Upper lobe of left lung (tissue), 4 donors: ENCODE measurements around the gene SNTG2.

Source experiments
- EP300 ChIP-seq, 4 donors: sonication (generic); formaldehyde crosslinking; IDR thresholded peaks; one replicate each; pipeline ENCODE4 v1.5.1; 2017; ENCODE audit warnings: antibody characterized with exemption in 4 of 4, control low read depth in 2 of 4
- POLR2A ChIP-seq, 4 donors: fragments of 450-650 bp; IDR thresholded peaks; one replicate each; pipeline ENCODE4 v1.5.1; 2016 to 2017; ENCODE audit warnings: antibody characterized with exemption in 4 of 4, mild to moderate bottlenecking in 2 of 4
- POLR2AphosphoS5 ChIP-seq, 2 donors: sonication (generic); formaldehyde crosslinking; IDR thresholded peaks; one replicate each; pipeline ENCODE4 v1.5.1; 2017; ENCODE audit warnings: antibody characterized with exemption in 2 of 2
- TF ChIP-seq, protein P1 (sequence below), 6 experiments: fragments of 450-650 bp in 4 of 6; fragments of 200-600 bp in 2 of 6; sonication (generic) in 2 of 6; IDR thresholded peaks; one replicate each; pipeline ENCODE4 v1.5.1; 2016 to 2019; ENCODE audit warnings: antibody characterized with exemption in 6 of 6

DNA sequence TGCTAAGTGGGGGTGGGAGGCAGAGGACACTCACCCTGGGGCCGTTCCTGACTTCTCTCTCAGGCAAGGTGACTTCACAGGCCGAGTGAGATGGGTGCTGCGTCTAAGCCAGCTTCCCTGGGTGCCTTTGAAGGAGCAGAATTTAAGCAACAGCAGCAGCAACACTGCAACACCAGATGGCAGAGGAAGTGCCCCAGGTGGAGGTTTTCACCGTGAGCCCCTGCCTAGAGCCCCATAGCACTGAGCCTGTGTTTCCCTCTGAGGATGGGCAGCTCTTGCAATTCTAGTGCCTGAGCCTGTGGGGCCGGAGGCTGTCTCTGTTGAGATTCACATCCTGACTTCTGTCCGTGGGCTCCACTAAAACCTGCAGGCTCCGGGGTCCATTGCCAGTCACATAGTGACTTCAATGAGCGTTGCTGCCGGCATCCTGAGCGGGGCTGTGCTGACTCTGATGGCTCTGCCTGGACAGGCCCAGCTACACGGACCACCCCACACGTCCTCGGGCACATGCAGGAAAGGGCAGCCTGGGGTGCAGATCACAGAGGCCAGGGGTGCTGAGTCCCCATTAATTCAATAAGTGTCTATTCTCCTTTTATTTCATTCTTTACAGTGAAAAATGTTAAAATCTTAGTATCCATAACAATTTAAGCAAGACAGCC, 218.8 kb downstream of the SNTG2 start:
- TF ChIP-seq, protein P1, sequence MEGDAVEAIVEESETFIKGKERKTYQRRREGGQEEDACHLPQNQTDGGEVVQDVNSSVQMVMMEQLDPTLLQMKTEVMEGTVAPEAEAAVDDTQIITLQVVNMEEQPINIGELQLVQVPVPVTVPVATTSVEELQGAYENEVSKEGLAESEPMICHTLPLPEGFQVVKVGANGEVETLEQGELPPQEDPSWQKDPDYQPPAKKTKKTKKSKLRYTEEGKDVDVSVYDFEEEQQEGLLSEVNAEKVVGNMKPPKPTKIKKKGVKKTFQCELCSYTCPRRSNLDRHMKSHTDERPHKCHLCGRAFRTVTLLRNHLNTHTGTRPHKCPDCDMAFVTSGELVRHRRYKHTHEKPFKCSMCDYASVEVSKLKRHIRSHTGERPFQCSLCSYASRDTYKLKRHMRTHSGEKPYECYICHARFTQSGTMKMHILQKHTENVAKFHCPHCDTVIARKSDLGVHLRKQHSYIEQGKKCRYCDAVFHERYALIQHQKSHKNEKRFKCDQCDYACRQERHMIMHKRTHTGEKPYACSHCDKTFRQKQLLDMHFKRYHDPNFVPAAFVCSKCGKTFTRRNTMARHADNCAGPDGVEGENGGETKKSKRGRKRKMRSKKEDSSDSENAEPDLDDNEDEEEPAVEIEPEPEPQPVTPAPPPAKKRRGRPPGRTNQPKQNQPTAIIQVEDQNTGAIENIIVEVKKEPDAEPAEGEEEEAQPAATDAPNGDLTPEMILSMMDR (IDR thresholded peaks at IDR 0.05): no peak
- no peak for TF ChIP-seq POLR2A (IDR thresholded peaks at IDR 0.05)
- no peak for TF ChIP-seq EP300 (IDR thresholded peaks at IDR 0.05)
- no peak for TF ChIP-seq POLR2AphosphoS5 (IDR thresholded peaks at IDR 0.05)
